Measurements from ENCODE around the gene DOK7.
A peak's percentile ranks its signal among the peaks of the same experiment; 100 is the strongest.

DOK7 gene

GRCh38 chr4:3481113-3481531 is 18.0 kb downstream of the DOK7 start:
- H3K4me3 ChIP-seq = no peak overlapping the region
- peaks cover 0 to 85% (median 19%) of the 10 kb centered on the region in 11 experiments; a peak in 15 of 22 replicates for H4K20me1 ChIP-seq
- peak overlapping the region in 9 of 11 experiments; percentile 7 to 74 (median 50); a peak in 16 of 22 replicates for H3K4me2 ChIP-seq
- no peaks in the 10 kb centered on the region for H3K36me3 ChIP-seq
- H3K9me3 ChIP-seq (replicated peaks in 1 of 11) = no peaks in the 10 kb centered on the region
- peaks cover 38 to 77% (median 54%) of the 10 kb centered on the region in 11 experiments for H3K27me3 ChIP-seq
- H3K27ac ChIP-seq = no peak overlapping the region
- H3K9ac ChIP-seq = peak overlapping the region in 1 of 11 experiments; percentile 1; a peak in 2 of 22 replicates
- H3K4me1 ChIP-seq = peaks cover 30 to 87% (median 69%) of the 10 kb centered on the region in 10 experiments
- no peak for TF ChIP-seq Cebpa-rat (IDR thresholded peaks at IDR 0.05)

GRCh38 chr4:3481783-3482393 is 18.8 kb downstream of the DOK7 start:
- Histone ChIP-seq H3K36me3 (no peaks in the 10 kb centered on the region), H3K27ac (no peak overlapping the region), H3K4me1 (peaks cover 30 to 90% (median 71%) of the 10 kb centered on the region in 10 experiments), H3K4me3 (no peak overlapping the region), H3K27me3 (peaks cover 45 to 82% (median 56%) of the 10 kb centered on the region in 11 experiments), H3K9ac (no peak overlapping the region), H3K4me2 (peak overlapping the region in 9 of 11 experiments; percentile 7 to 74 (median 50); a peak in 16 of 22 replicates), H3K9me3 (replicated peaks in 1 of 11) (no peaks in the 10 kb centered on the region), H4K20me1 (peaks cover 0 to 88% (median 27%) of the 10 kb centered on the region in 11 experiments; a peak in 16 of 22 replicates)
- TF ChIP-seq Cebpa-rat (IDR thresholded peaks at IDR 0.05) = no peak

GRCh38 chr4:3482707-3483106 is 19.6 kb downstream of the DOK7 start:
- Histone ChIP-seq H3K9me3 (replicated peaks in 1 of 11) (no peaks in the 10 kb centered on the region), H3K36me3 (no peaks in the 10 kb centered on the region), H3K9ac (no peak overlapping the region), H4K20me1 (peaks cover 0 to 88% (median 35%) of the 10 kb centered on the region in 11 experiments; a peak in 16 of 22 replicates), H3K4me1 (peaks cover 25 to 87% (median 70%) of the 10 kb centered on the region in 10 experiments), H3K27ac (no peak overlapping the region), H3K4me2 (peak overlapping the region in 6 of 11 experiments; percentile 32 to 74 (median 68); a peak in 10 of 22 replicates), H3K27me3 (peaks cover 41 to 79% (median 56%) of the 10 kb centered on the region in 11 experiments), H3K4me3 (no peak overlapping the region)
- no peak for TF ChIP-seq Cebpa-rat (IDR thresholded peaks at IDR 0.05)

- no peaks in the 10 kb centered on the region for H3K9me3 ChIP-seq (replicated peaks in 1 of 11)
- H3K4me3 ChIP-seq = no peak overlapping the region
- no peak overlapping the region for H3K9ac ChIP-seq
- peaks cover 0 to 88% (median 40%) of the 10 kb centered on the region in 11 experiments; a peak in 16 of 22 replicates for H4K20me1 ChIP-seq
- peak overlapping the region; percentile 88 to 99 (median 95); a peak in 20 of 22 replicates for H3K4me2 ChIP-seq
- no peak overlapping the region for H3K27ac ChIP-seq
- peaks cover 35 to 72% (median 55%) of the 10 kb centered on the region in 11 experiments for H3K27me3 ChIP-seq
- H3K36me3 ChIP-seq = no peaks in the 10 kb centered on the region
- TF ChIP-seq Cebpa-rat (IDR thresholded peaks at IDR 0.05) = no peak
- H3K4me1 ChIP-seq = peaks cover 24 to 83% (median 62%) of the 10 kb centered on the region in 10 experiments
Measured at GRCh38 chr4:3483471-3483921, 20.4 kb downstream of the DOK7 start.

GRCh38 chr4:3484057-3484973 is 21.2 kb downstream of the DOK7 start:
- no peak for TF ChIP-seq Cebpa-rat (IDR thresholded peaks at IDR 0.05)
- Histone ChIP-seq H3K4me1 (peaks cover 28 to 91% (median 68%) of the 10 kb centered on the region in 10 experiments), H3K27me3 (peaks cover 35 to 72% (median 55%) of the 10 kb centered on the region in 11 experiments), H3K9ac (peak overlapping the region in 8 of 11 experiments; percentile 12 to 52 (median 30); a peak in 8 of 22 replicates), H3K27ac (no peak overlapping the region), H3K4me3 (peak overlapping the region; percentile 23 to 63 (median 37); a peak in 18 of 20 replicates), H3K9me3 (replicated peaks in 1 of 11) (no peaks in the 10 kb centered on the region), H3K4me2 (peak overlapping the region; percentile 88 to 99 (median 95)), H4K20me1 (peaks cover 0 to 88% (median 48%) of the 10 kb centered on the region in 11 experiments; a peak in 16 of 22 replicates), H3K36me3 (no peaks in the 10 kb centered on the region)

- Histone ChIP-seq H3K27me3 (peaks cover 35 to 77% (median 55%) of the 10 kb centered on the region in 11 experiments), H3K4me1 (peaks cover 32 to 88% (median 74%) of the 10 kb centered on the region in 10 experiments), H4K20me1 (peaks cover 0 to 88% (median 48%) of the 10 kb centered on the region in 11 experiments; a peak in 16 of 22 replicates), H3K36me3 (no peaks in the 10 kb centered on the region), H3K4me3 (peak overlapping the region; percentile 7 to 63 (median 37); a peak in 17 of 20 replicates), H3K9me3 (replicated peaks in 1 of 11) (no peaks in the 10 kb centered on the region), H3K9ac (peak overlapping the region in 8 of 11 experiments; percentile 13 to 52 (median 26); a peak in 7 of 22 replicates), H3K4me2 (peak overlapping the region; percentile 88 to 99 (median 95)), H3K27ac (no peak overlapping the region)
- TF ChIP-seq Cebpa-rat (IDR thresholded peaks at IDR 0.05) = no peak
Measured at GRCh38 chr4:3485011-3485791, 22.1 kb downstream of the DOK7 start.

- Histone ChIP-seq H3K4me1 (peaks cover 32 to 80% (median 69%) of the 10 kb centered on the region in 10 experiments), H4K20me1 (peaks cover 0 to 84% (median 48%) of the 10 kb centered on the region in 11 experiments; a peak in 16 of 22 replicates), H3K4me3 (peak overlapping the region in 3 of 10 experiments; percentile 25 to 63 (median 52); a peak in 6 of 20 replicates), H3K4me2 (peak overlapping the region; percentile 88 to 99 (median 95); a peak in 21 of 22 replicates), H3K9me3 (replicated peaks in 1 of 11) (no peaks in the 10 kb centered on the region), H3K9ac (0 out of 22 replicates have a peak overlapping the region, but pooled peaks of 2 of the 11 experiments have one; percentile 19 to 41), H3K36me3 (no peaks in the 10 kb centered on the region), H3K27me3 (peaks cover 35 to 77% (median 55%) of the 10 kb centered on the region in 11 experiments), H3K27ac (no peak overlapping the region)
- no peak for TF ChIP-seq Cebpa-rat (IDR thresholded peaks at IDR 0.05)
Measured at GRCh38 chr4:3485886-3486540, 22.9 kb downstream of the DOK7 start.
